NCI-H2227 (cell line): ENCODE results near the gene ALDH3A1.
"Not testable (repeated sequence)": the region's sequence is repeated elsewhere in the genome, so short reads cannot be mapped to it uniquely, and the experiment has no call there.

Source experiments
- DNase-seq: peaks from one replicate; lab custom pipeline; 2025; ENCODE audit not compliant: unreplicated experiment; lab: John Stamatoyannopoulos, UW

Gene ALDH3A1

GRCh38 chr17:19747829-19748806, at the start of gene ALDH3A1:
Gene ALDH3A1, minus strand, starts transcription at chr17:19748298. Its CDS starts 3,169 bp downstream, at chr17:19745129.
- no peak for DNase-seq

GRCh38 chr17:19796457-19796856, 48.4 kb upstream of the ALDH3A1 start:
- DNase-seq, result no peak

GRCh38 chr17:19791918-19792550, 43.9 kb upstream of the ALDH3A1 start:
- no peak for DNase-seq

GRCh38 chr17:19787733-19788357, 39.7 kb upstream of the ALDH3A1 start:
- no peak for DNase-seq

GRCh38 chr17:19785854-19786253, 37.8 kb upstream of the ALDH3A1 start:
- no peak for DNase-seq

GRCh38 chr17:19781488-19782458, 33.7 kb upstream of the ALDH3A1 start:
- DNase-seq, result no peak

GRCh38 chr17:19780846-19781245, 32.7 kb upstream of the ALDH3A1 start:
- no peak for DNase-seq

- DNase-seq, result no peak
Measured at GRCh38 chr17:19773534-19773933, 25.4 kb upstream of the ALDH3A1 start.

- DNase-seq, result no peak
Measured at GRCh38 chr17:19771971-19772630, 24.0 kb upstream of the ALDH3A1 start.

- DNase-seq, result no peak
Measured at GRCh38 chr17:19770985-19771735, 23.1 kb upstream of the ALDH3A1 start.

GRCh38 chr17:19769946-19770652, 22.0 kb upstream of the ALDH3A1 start:
- no peak for DNase-seq

- DNase-seq, result no peak
Measured at GRCh38 chr17:19768046-19768782, 20.1 kb upstream of the ALDH3A1 start.

- peak; percentile 70 for DNase-seq
Measured at GRCh38 chr17:19766421-19767270, 18.5 kb upstream of the ALDH3A1 start.

- no peak for DNase-seq
Measured at GRCh38 chr17:19766016-19766415, 17.9 kb upstream of the ALDH3A1 start.

- DNase-seq, result not testable (repeated sequence)
Measured at GRCh38 chr17:19763991-19764390, 15.9 kb upstream of the ALDH3A1 start.

GRCh38 chr17:19763416-19763815, 15.3 kb upstream of the ALDH3A1 start:
- DNase-seq, result no peak

- peak; percentile 2 for DNase-seq
Measured at GRCh38 chr17:19762515-19762961, 14.4 kb upstream of the ALDH3A1 start.
